Spinal cord (tissue), 10 donors: ENCODE measurements around the gene SKA2. TPM values are rescaled to one million over a fixed set of nuclear protein-coding genes. Genes with fewer than 3 reads are reported as not detected.

Source experiments
- DNase-seq, 6 donors: peaks; one replicate each; pipeline versions ENCODE4 v3.0.0 to v3.0.0-alpha.2; 2013 to 2015; ENCODE audit warnings: low spot score in 6 of 6, low read depth in 4 of 6
- H3K27ac ChIP-seq: one replicate; pipeline ENCODE4 v1.5.1; 2013; ENCODE audit warnings: low read depth, low read length, control low read depth
- H3K27me3 ChIP-seq: one replicate; pipeline ENCODE4 v1.6.1; 2013; ENCODE audit warnings: low read length; ENCODE audit not compliant: control insufficient read depth, insufficient read depth
- H3K36me3 ChIP-seq: one replicate; pipeline ENCODE4 v1.6.1; 2013; ENCODE audit warnings: low read length; ENCODE audit not compliant: control insufficient read depth, insufficient read depth
- H3K4me1 ChIP-seq: one replicate; pipeline ENCODE4 v1.6.1; 2013; ENCODE audit warnings: low read length; ENCODE audit not compliant: control insufficient read depth, insufficient read depth
- H3K4me3 ChIP-seq: one replicate; pipeline ENCODE4 v1.5.1; 2013; ENCODE audit warnings: low read depth, low read length, control low read depth
- H3K9me3 ChIP-seq: one replicate; pipeline ENCODE4 v1.6.1; 2013; ENCODE audit warnings: low read length; ENCODE audit not compliant: control insufficient read depth, insufficient read depth
- whole genome bisulfite sequencing: methylation state at CpG from one replicate; pipeline ENCODE4 v1.1.5; 2013; ENCODE audit warnings: missing lambda C conversion rate; ENCODE audit not compliant: insufficient coverage; 5-methylcytosine and 5-hydroxymethylcytosine counted together
- polyA plus RNA-seq, 2 donors: library from polyadenylated mRNA; unstranded; fragments of 120-200 nt; gene quantifications; one replicate each; pipeline ENCODE4 v1.2.1, GENCODE V29; 2013; ENCODE audit not compliant: insufficient read length in 2 of 2
- total RNA-seq, 2 donors: library from RNA; depleted of rRNA in 1 of 2; stranded (reverse); fragments of 120-200 nt in 1 of 2; fragments of >200 nt in 1 of 2; gene quantifications; one replicate each; pipeline versions ENCODE4 v1.2.3 to v1.2.4, GENCODE V29; 2013 to 2014
- donor health status: healthy.

The SKA2 gene
- total and polyA plus RNA-seq, 4 donors = 83.9 to 118 (median 92.0) TPM

- peaks cover 3% of the 10 kb centered on the region for H3K4me1 ChIP-seq
- no peaks in the 10 kb centered on the region for H3K36me3 ChIP-seq
- WGBS = 1% methylated on average over 19 of the region's 25 CpGs
- H3K4me3 ChIP-seq = peak within 1 kb of the TSS; percentile 91
- DNase-seq = peak in 5 of 6 donors; percentile 99 to 100 (median 99)
- H3K9me3 ChIP-seq = no peaks in the 10 kb centered on the region
- peak within 1 kb of the TSS; percentile 98 for H3K27ac ChIP-seq
- no peaks in the 10 kb centered on the region for H3K27me3 ChIP-seq
These were observed 622 bp upstream of the SKA2 start, which contains the start of gene PRR11 for GRCh38 chr17:59155439-59156177. TSS of gene PRR11 (plus strand) at chr17:59155746. CDS start at chr17:59169753, 14,007 bp downstream.

GRCh38 chr17:59154292-59154720 is 680 bp downstream of the SKA2 start:
- no peaks in the 10 kb centered on the region for H3K36me3 ChIP-seq
- H3K27ac ChIP-seq = peak overlapping the region; percentile 98
- peaks cover 3% of the 10 kb centered on the region for H3K4me1 ChIP-seq
- no peak for DNase-seq
- H3K27me3 ChIP-seq = no peaks in the 10 kb centered on the region
- no peaks in the 10 kb centered on the region for H3K9me3 ChIP-seq
- peak overlapping the region; percentile 91 for H3K4me3 ChIP-seq
- 0% methylated on average over 25 of the region's 25 CpGs for WGBS

GRCh38 chr17:59152925-59153324 is 2.1 kb downstream of the SKA2 start:
- H3K9me3 ChIP-seq = no peaks in the 10 kb centered on the region
- H3K27ac ChIP-seq = peak overlapping the region; percentile 58
- peak in 1 of 6 donors; percentile 3 for DNase-seq
- no CpG with 5 or more reads among the region's 1 CpG for WGBS
- H3K4me3 ChIP-seq = peak overlapping the region; percentile 91
- peaks cover 3% of the 10 kb centered on the region for H3K4me1 ChIP-seq
- H3K36me3 ChIP-seq = no peaks in the 10 kb centered on the region
- H3K27me3 ChIP-seq = no peaks in the 10 kb centered on the region

- Histone ChIP-seq H3K4me3 (peak overlapping the region; percentile 17), H3K27ac (peak overlapping the region; percentile 19)
- DNase-seq = peak in 2 of 6 donors; percentile 9 to 24
These were observed 3.4 kb downstream of the SKA2 start for GRCh38 chr17:59151591-59151990.

GRCh38 chr17:59151006-59151405 is 4.0 kb downstream of the SKA2 start:
- H3K27me3 ChIP-seq = no peaks in the 10 kb centered on the region
- no peaks in the 10 kb centered on the region for H3K36me3 ChIP-seq
- 20% methylated on average over 1 of the region's 5 CpGs for WGBS
- DNase-seq = peak in 2 of 6 donors; percentile 36 to 66
- H3K27ac ChIP-seq = peak overlapping the region; percentile 19
- H3K9me3 ChIP-seq = no peaks in the 10 kb centered on the region
- H3K4me1 ChIP-seq = peaks cover 3% of the 10 kb centered on the region
- H3K4me3 ChIP-seq = peak overlapping the region; percentile 17

More at GRCh38 chr17:59151591-59151990, 3.4 kb downstream of the SKA2 start:
- Histone ChIP-seq H3K27me3 (no peaks in the 10 kb centered on the region), H3K36me3 (no peaks in the 10 kb centered on the region), H3K4me1 (peaks cover 3% of the 10 kb centered on the region), H3K9me3 (no peaks in the 10 kb centered on the region)
- WGBS = no CpG with 5 or more reads among the region's 1 CpG

GRCh38 chr17:59149841-59150511 is 5.0 kb downstream of the SKA2 start:
- no peaks in the 10 kb centered on the region for H3K27me3 ChIP-seq
- no peak overlapping the region for H3K4me3 ChIP-seq
- no peaks in the 10 kb centered on the region for H3K36me3 ChIP-seq
- H3K9me3 ChIP-seq = no peaks in the 10 kb centered on the region
- WGBS = 100% methylated on average over 1 of the region's 5 CpGs
- no peak for DNase-seq
- no peak overlapping the region for H3K27ac ChIP-seq
- peaks cover 3% of the 10 kb centered on the region for H3K4me1 ChIP-seq

GRCh38 chr17:59149051-59149450 is 5.9 kb downstream of the SKA2 start:
- H3K4me1 ChIP-seq = peaks cover 3% of the 10 kb centered on the region
- WGBS = no CpG with 5 or more reads among the region's 2 CpGs
- H3K4me3 ChIP-seq = no peak overlapping the region
- no peaks in the 10 kb centered on the region for H3K27me3 ChIP-seq
- H3K27ac ChIP-seq = no peak overlapping the region
- DNase-seq = no peak
- no peaks in the 10 kb centered on the region for H3K9me3 ChIP-seq
- no peaks in the 10 kb centered on the region for H3K36me3 ChIP-seq

GRCh38 chr17:59145571-59146096 is 9.4 kb downstream of the SKA2 start:
- WGBS = 100% methylated on average over 1 of the region's 4 CpGs
- H3K36me3 ChIP-seq = peaks cover 9% of the 10 kb centered on the region
- no peaks in the 10 kb centered on the region for H3K27me3 ChIP-seq
- no peak for DNase-seq
- no peaks in the 10 kb centered on the region for H3K9me3 ChIP-seq
- no peak overlapping the region for H3K27ac ChIP-seq
- H3K4me1 ChIP-seq = no peaks in the 10 kb centered on the region
- H3K4me3 ChIP-seq = no peak overlapping the region

GRCh38 chr17:59141860-59142259 is 13.1 kb downstream of the SKA2 start:
- WGBS = 100% methylated on average over 1 of the region's 1 CpG
- H3K4me3 ChIP-seq = no peak overlapping the region
- H3K4me1 ChIP-seq = no peaks in the 10 kb centered on the region
- H3K36me3 ChIP-seq = peaks cover 9% of the 10 kb centered on the region
- no peaks in the 10 kb centered on the region for H3K27me3 ChIP-seq
- no peak overlapping the region for H3K27ac ChIP-seq
- no peaks in the 10 kb centered on the region for H3K9me3 ChIP-seq
- DNase-seq = no peak
